TTC549 (cell line): ENCODE measurements around the gene EEF1AKMT2.

Source experiments
- FAIRE-seq: peaks from 2 replicates; lab custom pipeline; 2012; peaks lifted over from hg19 to GRCh38; lab: Jason Lieb, UNC

Gene EEF1AKMT2

GRCh38 chr10:124719213-124719851, 72.4 kb downstream of the EEF1AKMT2 start:
- no peak for FAIRE-seq

GRCh38 chr10:124717911-124718741, 73.6 kb downstream of the EEF1AKMT2 start:
- no peak for FAIRE-seq

DNA sequence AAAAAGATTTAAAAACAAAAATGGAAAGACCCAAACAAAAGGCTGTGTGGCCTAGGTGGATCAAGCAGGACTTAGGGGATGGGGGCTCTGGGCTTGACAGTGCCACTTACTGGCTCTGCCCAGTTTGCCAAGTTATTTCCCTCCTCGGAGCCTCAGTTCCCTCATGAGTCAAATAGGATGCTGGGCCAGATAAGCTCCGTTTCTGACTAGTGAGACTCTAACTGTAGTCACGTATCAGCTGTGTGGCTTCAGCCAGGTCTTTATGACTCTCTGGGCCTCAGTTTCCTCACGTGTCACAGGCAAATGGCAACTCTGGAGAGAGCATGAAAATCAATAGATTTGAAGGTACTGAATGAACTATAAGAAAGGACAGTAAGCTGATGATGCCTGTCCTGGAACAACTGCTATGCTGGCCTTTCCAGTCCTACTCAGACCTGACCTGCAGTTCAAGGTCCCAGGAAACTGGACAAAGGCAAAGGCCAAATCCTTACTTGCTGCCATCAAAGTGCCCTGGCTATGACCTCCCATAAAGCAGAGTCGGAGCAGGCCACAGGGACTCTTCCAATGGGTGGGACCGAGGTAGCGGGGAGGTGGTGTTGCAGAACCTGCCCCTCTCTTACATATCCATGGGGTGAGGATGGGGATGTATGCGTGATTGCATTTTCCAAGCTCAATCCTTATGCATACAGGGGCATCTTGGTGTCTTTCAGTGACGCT, 74.5 kb downstream of the EEF1AKMT2 start:
- no peak for FAIRE-seq

DNA sequence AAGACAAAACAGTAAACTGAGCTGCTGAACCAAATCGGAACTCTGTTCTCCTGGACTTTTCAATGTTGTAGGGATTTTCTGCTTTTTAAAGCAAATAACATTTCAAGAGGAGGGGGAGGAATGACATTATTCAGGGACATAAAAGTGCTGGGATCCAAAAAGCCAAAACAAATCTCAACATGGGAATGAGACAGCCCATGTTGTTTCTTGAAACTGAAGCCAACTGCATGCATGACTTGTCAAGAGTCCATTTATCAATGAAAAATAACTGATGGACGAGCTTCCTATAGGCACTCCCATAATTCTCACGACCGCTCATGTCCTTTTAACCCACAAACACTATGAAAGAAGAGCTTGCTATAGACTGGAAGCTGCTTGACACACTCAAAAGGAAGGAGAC, 75.3 kb downstream of the EEF1AKMT2 start:
- FAIRE-seq, result no peak

- FAIRE-seq, result no peak
Observed at GRCh38 chr10:124715439-124715838, 76.2 kb downstream of the EEF1AKMT2 start.

GRCh38 chr10:124713679-124714255, 77.9 kb downstream of the EEF1AKMT2 start:
- no peak for FAIRE-seq

GRCh38 chr10:124712704-124713407, 78.8 kb downstream of the EEF1AKMT2 start:
- FAIRE-seq, result no peak

- FAIRE-seq, result no peak
Observed at GRCh38 chr10:124711145-124711544, 80.5 kb downstream of the EEF1AKMT2 start.

DNA sequence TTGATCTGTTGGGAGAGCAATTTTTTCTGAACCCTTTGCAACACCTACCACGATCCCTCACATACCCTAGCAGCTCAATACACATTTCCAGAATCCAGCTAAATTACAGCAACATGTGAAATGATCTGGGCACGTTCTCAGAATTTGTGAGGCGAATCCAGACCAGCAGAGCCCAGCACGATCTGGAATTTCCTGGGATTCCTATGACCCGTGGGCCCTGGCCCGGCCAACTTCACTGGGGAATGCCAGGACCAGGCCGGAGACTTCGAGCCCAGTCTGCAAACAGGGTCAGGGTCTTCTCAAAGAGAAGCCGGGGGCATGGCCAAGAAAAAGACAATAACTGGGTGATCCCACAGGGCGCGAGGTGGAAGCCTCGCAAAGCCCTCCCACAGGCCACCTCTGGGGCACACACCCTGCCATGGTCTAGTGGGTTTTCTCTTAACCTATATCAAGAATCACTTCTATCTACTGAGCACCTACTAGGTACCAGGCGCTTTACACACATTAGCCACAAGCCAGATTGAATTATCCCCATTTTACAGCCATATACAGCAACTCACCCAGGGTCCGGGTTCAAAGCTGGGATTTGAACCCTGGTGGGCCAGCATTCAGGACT, 81.3 kb downstream of the EEF1AKMT2 start:
- no peak for FAIRE-seq

GRCh38 chr10:124709861-124710260, 81.8 kb downstream of the EEF1AKMT2 start:
- FAIRE-seq, result no peak

DNA sequence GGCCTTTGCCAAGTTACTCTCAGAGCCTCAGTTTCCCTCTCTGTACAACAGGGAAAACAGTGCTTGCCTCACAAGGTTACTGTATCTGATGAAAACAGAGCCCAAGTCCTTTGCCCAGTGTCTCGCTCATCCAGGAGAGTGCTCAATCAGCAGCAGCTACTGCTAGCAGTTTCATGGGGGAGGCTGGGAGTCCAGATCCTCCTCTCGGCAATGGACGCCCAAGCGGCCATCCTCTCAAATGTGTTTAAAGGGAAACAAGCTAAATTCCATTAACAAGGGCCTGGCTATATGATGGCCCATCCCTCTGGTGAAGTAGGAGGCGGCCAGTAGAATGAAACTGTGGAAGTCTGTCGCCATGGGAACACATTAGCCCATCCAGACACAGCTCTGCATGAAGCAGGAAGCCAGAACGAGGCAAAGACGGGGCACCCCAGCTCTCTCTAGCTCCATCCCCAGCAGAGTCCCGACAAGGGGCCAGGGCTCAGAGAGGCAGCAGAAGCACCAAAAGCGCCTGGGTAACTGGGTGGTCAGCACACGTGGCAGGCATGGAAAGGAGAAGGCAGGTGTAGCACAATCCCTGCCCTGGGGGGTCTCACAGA, 82.7 kb downstream of the EEF1AKMT2 start:
- no peak for FAIRE-seq

DNA sequence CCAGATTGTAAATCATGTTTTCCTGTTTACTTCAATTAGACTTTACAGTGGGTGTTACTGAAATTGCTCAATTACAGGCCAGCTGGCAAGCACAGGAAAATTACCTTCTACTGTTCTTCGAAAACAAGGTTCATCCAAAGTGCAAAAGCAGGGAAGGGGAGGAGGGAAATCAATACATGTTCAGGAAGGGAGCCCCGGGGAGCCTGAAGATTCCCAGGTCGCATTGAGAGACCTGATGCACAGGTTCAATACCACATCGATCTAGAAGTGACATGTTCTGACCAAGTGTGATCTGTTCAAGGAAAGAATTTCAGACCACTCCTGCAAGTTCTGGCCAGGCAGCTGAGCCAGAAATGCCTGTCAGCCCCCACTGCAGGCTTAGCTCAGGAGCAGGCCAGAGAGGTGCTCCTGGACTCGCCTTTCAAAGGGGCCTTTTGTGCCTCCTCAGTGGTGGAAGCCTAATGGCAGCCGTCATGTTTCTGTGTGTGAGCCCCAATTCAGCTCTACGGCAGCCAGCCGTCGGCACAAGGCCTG, 83.4 kb downstream of the EEF1AKMT2 start:
- no peak for FAIRE-seq
